Activated CD4-positive, alpha-beta memory T cell treated with anti-CD3 and anti-CD28 coated beads, Interleukin-2, amount 10 ng/mL, durations not matched to agents 7 days and 5 days (primary cell): Measurements from ENCODE around the gene SLC12A3. TPM values are rescaled to one million over a fixed set of nuclear protein-coding genes. Genes with fewer than 3 reads are reported as not detected.
"Not testable (repeated sequence)": the region's sequence is repeated elsewhere in the genome, so short reads cannot be mapped to it uniquely, and the experiment has no call there.

Experiments used
- CTCF ChIA-PET: fragments of 350-600 bp; sonication (Branson Sonifier 250); formaldehyde crosslinking; loops from one replicate; lab custom pipeline; 2021; ENCODE audit warnings: antibody characterized with exemption, inconsistent platforms; lab: Charles Lee
- POLR2A ChIA-PET: fragments of 350-600 bp; sonication (Branson Sonifier 250); formaldehyde crosslinking; loops from one replicate; lab custom pipeline; 2021; ENCODE audit warnings: antibody characterized with exemption; lab: Charles Lee
- DNase-seq: peaks from one replicate; pipeline ENCODE4 v3.0.0-alpha.2; 2020
- H3K27ac Mint-ChIP-seq: one replicate; pipeline ENCODE4 v1.8.0; 2021; ENCODE audit warnings: mild to moderate bottlenecking, mixed read lengths
- H3K27me3 Mint-ChIP-seq: one replicate; pipeline ENCODE4 v1.8.0; 2021; ENCODE audit warnings: mixed read lengths
- H3K36me3 Mint-ChIP-seq: one replicate; pipeline ENCODE4 v1.8.0; 2021; ENCODE audit warnings: low read depth, mixed read lengths
- H3K4me1 Mint-ChIP-seq: one replicate; pipeline ENCODE4 v1.8.0; 2021; ENCODE audit warnings: mixed read lengths
- H3K4me3 Mint-ChIP-seq: one replicate; pipeline ENCODE4 v1.8.0; 2021; ENCODE audit warnings: mild to moderate bottlenecking, mixed read lengths
- H3K9me3 Mint-ChIP-seq: one replicate; pipeline ENCODE4 v1.8.0; 2021; ENCODE audit warnings: mixed read lengths
- total RNA-seq, 2 experiments: library from RNA; stranded (reverse); gene quantifications; one replicate each; pipeline ENCODE4 v1.2.3, GENCODE V29; 2021

The SLC12A3 gene
- total RNA-seq, 2 experiments from 2014 or later: not detected

GRCh38 chr16:56865394-56866062, 521 bp downstream of the SLC12A3 start:
- H3K4me1 Mint-ChIP-seq: peaks cover 33% of the 10 kb centered on the region
- H3K27me3 Mint-ChIP-seq: no peaks in the 10 kb centered on the region
- ChIA-PET POLR2A (interaction anchor here (8.9 kb wide), 1 partner anchor 67 kb away, joined by 67 read pairs; the partner anchor contains the start of gene HERPUD1), CTCF (interaction anchor here (0.6 to 3.6 kb wide), 9 partner anchors 15 to 89 kb away, joined by 3 to 22 read pairs (median 4); no protein-coding TSS in a partner anchor)
- no peak overlapping the region for H3K27ac Mint-ChIP-seq
- H3K4me3 Mint-ChIP-seq: no peak overlapping the region
- no peaks in the 10 kb centered on the region for H3K9me3 Mint-ChIP-seq
- H3K36me3 Mint-ChIP-seq: no peaks in the 10 kb centered on the region
- no peak for DNase-seq

GRCh38 chr16:56866955-56867830, 2.2 kb downstream of the SLC12A3 start:
- H3K36me3 Mint-ChIP-seq: no peaks in the 10 kb centered on the region
- no peak overlapping the region for H3K27ac Mint-ChIP-seq
- no peaks in the 10 kb centered on the region for H3K9me3 Mint-ChIP-seq
- ChIA-PET CTCF (interaction anchor here (0.9 to 3.6 kb wide), 12 partner anchors 8 to 98 kb away, joined by 3 to 22 read pairs (median 4); no protein-coding TSS in a partner anchor), POLR2A (interaction anchor here (8.9 kb wide), 1 partner anchor 66 kb away, joined by 67 read pairs; the partner anchor contains the start of gene HERPUD1)
- peak; percentile 45 for DNase-seq
- no peak overlapping the region for H3K4me3 Mint-ChIP-seq
- H3K4me1 Mint-ChIP-seq: peaks cover 16% of the 10 kb centered on the region
- H3K27me3 Mint-ChIP-seq: no peaks in the 10 kb centered on the region

GRCh38 chr16:56868175-56868574, 3.2 kb downstream of the SLC12A3 start:
- POLR2A ChIA-PET: interaction anchor here (8.9 kb wide), 1 partner anchor 65 kb away, joined by 67 read pairs; the partner anchor contains the start of gene HERPUD1
- CTCF ChIA-PET: interaction anchor here (0.9 to 3.6 kb wide), 8 partner anchors 20 to 166 kb away, joined by 3 to 22 read pairs (median 10); no protein-coding TSS in a partner anchor

GRCh38 chr16:56868766-56869165, 3.8 kb downstream of the SLC12A3 start:
- not testable (repeated sequence) for H3K27me3 Mint-ChIP-seq, H3K4me3 Mint-ChIP-seq, H3K27ac Mint-ChIP-seq, H3K9me3 Mint-ChIP-seq, H3K4me1 Mint-ChIP-seq, H3K36me3 Mint-ChIP-seq, DNase-seq
- ChIA-PET POLR2A (interaction anchor here (1.3 to 8.9 kb wide), 2 partner anchors 64 to 68 kb away, joined by 4 to 67 read pairs; partner anchors contain the start of gene HERPUD1), CTCF (interaction anchor here (0.8 to 3.2 kb wide), 11 partner anchors 17 to 292 kb away, joined by 3 to 13 read pairs (median 5); no protein-coding TSS in a partner anchor)

More at GRCh38 chr16:56868175-56868574, 3.2 kb downstream of the SLC12A3 start:
- H3K9me3 Mint-ChIP-seq: no peaks in the 10 kb centered on the region
- H3K27me3 Mint-ChIP-seq: no peaks in the 10 kb centered on the region
- H3K36me3 Mint-ChIP-seq: no peaks in the 10 kb centered on the region
- DNase-seq: no peak
- H3K27ac Mint-ChIP-seq: no peak overlapping the region
- H3K4me3 Mint-ChIP-seq: no peak overlapping the region
- peaks cover 13% of the 10 kb centered on the region for H3K4me1 Mint-ChIP-seq

GRCh38 chr16:56869513-56870275, 4.7 kb downstream of the SLC12A3 start:
- H3K9me3 Mint-ChIP-seq: no peaks in the 10 kb centered on the region
- H3K4me3 Mint-ChIP-seq: no peak overlapping the region
- H3K27me3 Mint-ChIP-seq: no peaks in the 10 kb centered on the region
- no peaks in the 10 kb centered on the region for H3K36me3 Mint-ChIP-seq
- no peak overlapping the region for H3K27ac Mint-ChIP-seq
- POLR2A ChIA-PET: interaction anchor here (1.3 to 8.9 kb wide), 2 partner anchors 63 to 67 kb away, joined by 4 to 67 read pairs; partner anchors contain the start of gene HERPUD1
- CTCF ChIA-PET: interaction anchor here (0.6 to 2.1 kb wide), 12 partner anchors 18 to 293 kb away, joined by 3 to 13 read pairs (median 4); no protein-coding TSS in a partner anchor
- DNase-seq: peak; percentile 58
- H3K4me1 Mint-ChIP-seq: peaks cover 8% of the 10 kb centered on the region

- Mint-ChIP-seq H3K36me3 (no peaks in the 10 kb centered on the region), H3K9me3 (no peaks in the 10 kb centered on the region), H3K4me1 (peaks cover 8% of the 10 kb centered on the region), H3K4me3 (no peak overlapping the region), H3K27me3 (no peaks in the 10 kb centered on the region), H3K27ac (no peak overlapping the region)
- ChIA-PET CTCF (interaction anchor here (0.6 to 2.1 kb wide), 2 partner anchors 168 to 1601 kb away, joined by 3 to 11 read pairs; no protein-coding TSS in a partner anchor), POLR2A (interaction anchor here (8.9 kb wide), 1 partner anchor 62 kb away, joined by 67 read pairs; the partner anchor contains the start of gene HERPUD1)
- DNase-seq: no peak
Measured at GRCh38 chr16:56870276-56870888, 5.4 kb downstream of the SLC12A3 start.

- no peaks in the 10 kb centered on the region for H3K27me3 Mint-ChIP-seq
- H3K4me3 Mint-ChIP-seq: no peak overlapping the region
- H3K27ac Mint-ChIP-seq: no peak overlapping the region
- H3K9me3 Mint-ChIP-seq: no peaks in the 10 kb centered on the region
- no peak for DNase-seq
- H3K36me3 Mint-ChIP-seq: no peaks in the 10 kb centered on the region
- ChIA-PET POLR2A (no interaction called here), CTCF (interaction anchor here (0.6 kb wide), 1 partner anchor 1600 kb away, joined by 3 read pairs; no protein-coding TSS in a partner anchor)
- peaks cover 8% of the 10 kb centered on the region for H3K4me1 Mint-ChIP-seq
Measured at GRCh38 chr16:56871172-56871593, 6.2 kb downstream of the SLC12A3 start.

GRCh38 chr16:56872863-56873391, 7.9 kb downstream of the SLC12A3 start:
- CTCF ChIA-PET: no interaction called here
- POLR2A ChIA-PET: no interaction called here
- no peak for DNase-seq
- no peaks in the 10 kb centered on the region for H3K27me3 Mint-ChIP-seq
- H3K36me3 Mint-ChIP-seq: no peaks in the 10 kb centered on the region
- no peak overlapping the region for H3K4me3 Mint-ChIP-seq
- H3K4me1 Mint-ChIP-seq: peaks cover 6% of the 10 kb centered on the region
- no peak overlapping the region for H3K27ac Mint-ChIP-seq
- H3K9me3 Mint-ChIP-seq: no peaks in the 10 kb centered on the region

GRCh38 chr16:56874800-56875199, 9.8 kb downstream of the SLC12A3 start:
- Mint-ChIP-seq H3K27me3 (no peaks in the 10 kb centered on the region), H3K27ac (no peak overlapping the region), H3K4me3 (no peak overlapping the region), H3K36me3 (no peaks in the 10 kb centered on the region), H3K4me1 (peaks cover 6% of the 10 kb centered on the region), H3K9me3 (no peaks in the 10 kb centered on the region)
- ChIA-PET POLR2A (interaction anchor here (1.1 to 1.4 kb wide), 3 partner anchors 10 to 64 kb away, joined by 3 to 4 read pairs (median 3); no protein-coding TSS in a partner anchor), CTCF (interaction anchor here (1.1 to 1.2 kb wide), 2 partner anchors 8 to 110 kb away, joined by 3 to 4 read pairs; no protein-coding TSS in a partner anchor)
- DNase-seq: no peak

GRCh38 chr16:56876048-56876447, 11.0 kb downstream of the SLC12A3 start:
- no peak for DNase-seq
- Mint-ChIP-seq H3K36me3 (no peaks in the 10 kb centered on the region), H3K27me3 (no peaks in the 10 kb centered on the region), H3K27ac (no peak overlapping the region), H3K9me3 (no peaks in the 10 kb centered on the region), H3K4me3 (no peak overlapping the region), H3K4me1 (peaks cover 6% of the 10 kb centered on the region)
- CTCF ChIA-PET: no interaction called here
- POLR2A ChIA-PET: no interaction called here

- Mint-ChIP-seq H3K4me1 (peaks cover 5% of the 10 kb centered on the region), H3K9me3 (no peaks in the 10 kb centered on the region), H3K27ac (no peak overlapping the region), H3K27me3 (no peaks in the 10 kb centered on the region), H3K4me3 (no peak overlapping the region), H3K36me3 (no peaks in the 10 kb centered on the region)
- DNase-seq: no peak
- ChIA-PET CTCF (no interaction called here), POLR2A (no interaction called here)
Measured at GRCh38 chr16:56877486-56878182, 12.6 kb downstream of the SLC12A3 start.
